SH-SY5Y (cell line): ENCODE results near the gene LRP4.

Experiments used
- GATA2 ChIP-seq: IDR thresholded peaks from 2 replicates; pipeline ENCODE4 v1.6.1; 2011; ENCODE audit warnings: mild to moderate bottlenecking, low read depth, low read length
- GATA3 ChIP-seq: IDR thresholded peaks from 2 replicates; pipeline ENCODE4 v1.6.1; 2011; ENCODE audit warnings: low read depth, mild to moderate bottlenecking, low read length, moderate library complexity

GRCh38 chr11:46855863-46856262 is 62.5 kb downstream of the LRP4 start:
- TF ChIP-seq GATA3 (no peak), GATA2 (no peak)
